ENCODE data around the gene C19orf73. TPM values are rescaled to one million over a fixed set of nuclear protein-coding genes. Genes with fewer than 3 reads are reported as not detected.

The C19orf73 gene
- total and polyA plus RNA-seq, 2 donors (not counting 1 experiment from before 2014, with no cell fraction given), result 0.30 to 0.83 TPM

- Histone ChIP-seq H3K4me2 (ENCODE audit: extremely low read depth, insufficient read depth, low read length) (no peak overlapping the region), H3K79me2 (ENCODE audit: control insufficient read depth, insufficient read depth, low read length) (no peaks in the 10 kb centered on the region), H2AFZ (ENCODE audit: low read length) (no peak overlapping the region), H3K36me3 (ENCODE audit: control insufficient read depth, insufficient read depth, low read length) (no peaks in the 10 kb centered on the region), H3K27me3 (ENCODE audit: control insufficient read depth, insufficient read depth, low read length) (peaks cover 34% of the 10 kb centered on the region), H3K4me1 (ENCODE audit: control insufficient read depth, extremely low read depth, insufficient read depth, low read length) (no peaks in the 10 kb centered on the region), H4K20me1 (ENCODE audit: control insufficient read depth, extremely low read depth, insufficient read depth, low read length) (no peaks in the 10 kb centered on the region), H3K9me3 (ENCODE audit: control insufficient read depth, insufficient read depth, low read depth, low read length) (no peaks in the 10 kb centered on the region), H3K9ac (ENCODE audit: insufficient read depth, low read length) (no peak overlapping the region), H3K27ac (ENCODE audit: insufficient read depth, low read length) (no peak overlapping the region), H3K4me3 (replicated peaks in 1 of 4; ENCODE audit: control extremely low read depth in 1 of 4, insufficient read depth in 1 of 4, low read depth in 3 of 4, low read length in 4 of 4) (no peak overlapping the region)
- DNase-seq (ENCODE audit: low read depth in 2 of 2), result no peak
- TF ChIP-seq EZH2 (IDR thresholded peaks at IDR 0.05; ENCODE audit: low read length, missing control alignments), result peak; percentile 95
- no peak for TF ChIP-seq CTCF (conservative IDR thresholded peaks at IDR 0.05 in 1 of 2, IDR thresholded peaks at IDR 0.05 in 1 of 2; ENCODE audit: low read depth in 1 of 2, low read length in 2 of 2)
Measured at GRCh38 chr19:49071860-49072547, 46.9 kb downstream of the C19orf73 start.

GRCh38 chr19:49070416-49070815, 48.5 kb downstream of the C19orf73 start:
- no peaks in the 10 kb centered on the region for H3K9me3 ChIP-seq (ENCODE audit: control insufficient read depth, insufficient read depth, low read depth, low read length)
- no peaks in the 10 kb centered on the region for H4K20me1 ChIP-seq (ENCODE audit: control insufficient read depth, extremely low read depth, insufficient read depth, low read length)
- no peak for DNase-seq (ENCODE audit: low read depth in 2 of 2)
- H3K79me2 ChIP-seq (ENCODE audit: control insufficient read depth, insufficient read depth, low read length), result no peaks in the 10 kb centered on the region
- no peak overlapping the region for H3K27ac ChIP-seq (ENCODE audit: insufficient read depth, low read length)
- H3K4me1 ChIP-seq (ENCODE audit: control insufficient read depth, extremely low read depth, insufficient read depth, low read length), result no peaks in the 10 kb centered on the region
- H3K4me3 ChIP-seq (replicated peaks in 1 of 4; ENCODE audit: control extremely low read depth in 1 of 4, insufficient read depth in 1 of 4, low read depth in 3 of 4, low read length in 4 of 4), result no peak overlapping the region
- no peak for TF ChIP-seq EZH2 (IDR thresholded peaks at IDR 0.05; ENCODE audit: low read length, missing control alignments)
- no peak for TF ChIP-seq CTCF (conservative IDR thresholded peaks at IDR 0.05 in 1 of 2, IDR thresholded peaks at IDR 0.05 in 1 of 2; ENCODE audit: low read depth in 1 of 2, low read length in 2 of 2)
- no peak overlapping the region for H3K4me2 ChIP-seq (ENCODE audit: extremely low read depth, insufficient read depth, low read length)
- no peak overlapping the region for H3K9ac ChIP-seq (ENCODE audit: insufficient read depth, low read length)
- H2AFZ ChIP-seq (ENCODE audit: low read length), result no peak overlapping the region
- H3K36me3 ChIP-seq (ENCODE audit: control insufficient read depth, insufficient read depth, low read length), result no peaks in the 10 kb centered on the region
- H3K27me3 ChIP-seq (ENCODE audit: control insufficient read depth, insufficient read depth, low read length), result peaks cover 42% of the 10 kb centered on the region

DNA sequence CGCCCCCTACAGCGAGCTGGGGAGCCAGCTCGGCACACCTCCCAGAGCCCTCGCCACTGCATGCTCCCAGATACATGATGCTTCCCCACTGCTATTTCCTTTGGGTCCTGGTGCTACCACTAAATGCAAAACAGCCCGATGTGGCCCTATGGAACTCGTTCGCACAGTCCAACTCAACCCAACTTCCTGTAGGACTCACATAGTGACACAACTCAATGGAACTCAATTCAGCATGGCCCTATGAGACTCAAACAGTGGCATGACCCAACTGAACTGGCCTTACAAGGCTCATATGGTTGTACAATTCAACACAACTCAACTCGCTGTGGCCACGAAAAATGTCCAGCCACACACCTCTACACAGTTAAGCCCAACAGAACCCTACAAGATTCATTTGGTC, 49.9 kb downstream of the C19orf73 start:
- no peak for DNase-seq (ENCODE audit: low read depth in 2 of 2)
- Histone ChIP-seq H3K79me2 (ENCODE audit: control insufficient read depth, insufficient read depth, low read length) (no peaks in the 10 kb centered on the region), H3K27me3 (ENCODE audit: control insufficient read depth, insufficient read depth, low read length) (peaks cover 51% of the 10 kb centered on the region), H3K4me1 (ENCODE audit: control insufficient read depth, extremely low read depth, insufficient read depth, low read length) (no peaks in the 10 kb centered on the region), H3K4me2 (ENCODE audit: extremely low read depth, insufficient read depth, low read length) (no peak overlapping the region), H2AFZ (ENCODE audit: low read length) (no peak overlapping the region), H4K20me1 (ENCODE audit: control insufficient read depth, extremely low read depth, insufficient read depth, low read length) (no peaks in the 10 kb centered on the region), H3K9me3 (ENCODE audit: control insufficient read depth, insufficient read depth, low read depth, low read length) (no peaks in the 10 kb centered on the region), H3K36me3 (ENCODE audit: control insufficient read depth, insufficient read depth, low read length) (no peaks in the 10 kb centered on the region), H3K9ac (ENCODE audit: insufficient read depth, low read length) (no peak overlapping the region), H3K4me3 (replicated peaks in 1 of 4; ENCODE audit: control extremely low read depth in 1 of 4, insufficient read depth in 1 of 4, low read depth in 3 of 4, low read length in 4 of 4) (no peak overlapping the region), H3K27ac (ENCODE audit: insufficient read depth, low read length) (no peak overlapping the region)
- TF ChIP-seq EZH2 (IDR thresholded peaks at IDR 0.05; ENCODE audit: low read length, missing control alignments), result no peak
- TF ChIP-seq CTCF (conservative IDR thresholded peaks at IDR 0.05 in 1 of 2, IDR thresholded peaks at IDR 0.05 in 1 of 2; ENCODE audit: low read depth in 1 of 2, low read length in 2 of 2), result no peak

Other genes with a start within 250 kb of the C19orf73 start
- gene PPP1R15A, start 246.7 kb downstream of the C19orf73 start, total RNA-seq, result 87.3 and 166 TPM in 2 replicates
- 46.3 and 116 TPM in 2 replicates for gene PPP1R15A, start 246.7 kb downstream of the C19orf73 start, polyA plus RNA-seq
- gene TULP2, start 220.4 kb downstream of the C19orf73 start, total RNA-seq, result 0.51 and 0.83 TPM in 2 replicates
- gene TULP2, start 220.4 kb downstream of the C19orf73 start, polyA plus RNA-seq, result 0.10 and 0.28 TPM in 2 replicates
- gene NUCB1, start 218.8 kb downstream of the C19orf73 start, total RNA-seq, result 130 and 137 TPM in 2 replicates
- gene NUCB1, start 218.8 kb downstream of the C19orf73 start, polyA plus RNA-seq, result 101 and 129 TPM in 2 replicates
- 0.17 TPM in 1 of 2 replicates, not detected in the other for gene DHDH, start 185.4 kb downstream of the C19orf73 start, total RNA-seq
- 0.08 TPM in 1 of 2 replicates, not detected in the other for gene DHDH, start 185.4 kb downstream of the C19orf73 start, polyA plus RNA-seq
- 106 and 194 TPM in 2 replicates for gene BAX, start 164.3 kb downstream of the C19orf73 start, total RNA-seq
- 70.1 and 90.3 TPM in 2 replicates for gene BAX, start 164.3 kb downstream of the C19orf73 start, polyA plus RNA-seq
- 6,440 and 8,266 TPM in 2 replicates for gene FTL, start 153.8 kb downstream of the C19orf73 start, total RNA-seq
- 1,844 and 2,689 TPM in 2 replicates for gene FTL, start 153.8 kb downstream of the C19orf73 start, polyA plus RNA-seq
- gene GYS1, start 125.8 kb downstream of the C19orf73 start, total RNA-seq, result 18.7 and 31.2 TPM in 2 replicates
- gene GYS1, start 125.8 kb downstream of the C19orf73 start, polyA plus RNA-seq, result 42.8 and 43.0 TPM in 2 replicates
- gene RUVBL2, start 125.3 kb downstream of the C19orf73 start, total RNA-seq, result 128 and 158 TPM in 2 replicates
- 77.6 and 157 TPM in 2 replicates for gene RUVBL2, start 125.3 kb downstream of the C19orf73 start, polyA plus RNA-seq
- gene LHB, start 102.1 kb downstream of the C19orf73 start, total RNA-seq, result not detected in 2 replicates
- 0.17 TPM in 1 of 2 replicates, not detected in the other for gene LHB, start 102.1 kb downstream of the C19orf73 start, polyA plus RNA-seq
- gene CGB3, start 94.8 kb downstream of the C19orf73 start, total RNA-seq, result not detected in 2 replicates
- not detected in 2 replicates for gene CGB3, start 94.8 kb downstream of the C19orf73 start, polyA plus RNA-seq
- gene CGB2, start 87.3 kb downstream of the C19orf73 start, total RNA-seq, result not detected in 2 replicates
- not detected in 2 replicates for gene CGB2, start 87.3 kb downstream of the C19orf73 start, polyA plus RNA-seq
- not detected in 2 replicates for gene CGB1, start 82.2 kb downstream of the C19orf73 start, total RNA-seq
- gene CGB1, start 82.2 kb downstream of the C19orf73 start, polyA plus RNA-seq, result not detected in 2 replicates
- gene CGB5, start 75.3 kb downstream of the C19orf73 start, total RNA-seq, result not detected in 2 replicates
- gene CGB5, start 75.3 kb downstream of the C19orf73 start, polyA plus RNA-seq, result not detected in 2 replicates
- gene CGB8, start 70.0 kb downstream of the C19orf73 start, total RNA-seq, result not detected in 2 replicates
- gene CGB8, start 70.0 kb downstream of the C19orf73 start, polyA plus RNA-seq, result not detected in 2 replicates
- gene CGB7, start 61.4 kb downstream of the C19orf73 start, total RNA-seq, result under 0.01 TPM in 2 replicates
- gene CGB7, start 61.4 kb downstream of the C19orf73 start, polyA plus RNA-seq, result 0.07 and 0.12 TPM in 2 replicates
- gene NTF4, start 54.3 kb downstream of the C19orf73 start, total RNA-seq, result not detected in 2 replicates
- not detected in 2 replicates for gene NTF4, start 54.3 kb downstream of the C19orf73 start, polyA plus RNA-seq
- not detected in 2 replicates for gene KCNA7, start 46.4 kb downstream of the C19orf73 start, total RNA-seq
- gene KCNA7, start 46.4 kb downstream of the C19orf73 start, polyA plus RNA-seq, result not detected in 2 replicates
- 114 and 142 TPM in 2 replicates for gene SNRNP70, start 33.7 kb downstream of the C19orf73 start, total RNA-seq
- gene SNRNP70, start 33.7 kb downstream of the C19orf73 start, polyA plus RNA-seq, result 72.2 and 83.0 TPM in 2 replicates
- gene LIN7B, start 4.8 kb downstream of the C19orf73 start, total RNA-seq, result 8.0 and 10.9 TPM in 2 replicates
- 2.6 TPM in 2 replicates for gene LIN7B, start 4.8 kb downstream of the C19orf73 start, polyA plus RNA-seq
- 0.77 and 1.3 TPM in 2 replicates for gene PPFIA3, start 401 bp upstream of the C19orf73 start, total RNA-seq
- 0.37 and 0.62 TPM in 2 replicates for gene PPFIA3, start 401 bp upstream of the C19orf73 start, polyA plus RNA-seq
- under 0.01 TPM in 1 of 2 replicates, not detected in the other for gene HRC, start 36.3 kb upstream of the C19orf73 start, total RNA-seq
- 0.16 TPM in 1 of 2 replicates, not detected in the other for gene HRC, start 36.3 kb upstream of the C19orf73 start, polyA plus RNA-seq
- 6.9 and 18.7 TPM in 2 replicates for gene TRPM4, start 38.6 kb upstream of the C19orf73 start, total RNA-seq
- gene TRPM4, start 38.6 kb upstream of the C19orf73 start, polyA plus RNA-seq, result 6.1 and 6.7 TPM in 2 replicates
- under 0.01 TPM in 2 replicates for gene SLC6A16, start 206.0 kb upstream of the C19orf73 start, total RNA-seq
- 0.08 and 0.62 TPM in 2 replicates for gene SLC6A16, start 206.0 kb upstream of the C19orf73 start, polyA plus RNA-seq
- not detected in 2 replicates for gene CD37, start 216.3 kb upstream of the C19orf73 start, total RNA-seq
- not detected in 2 replicates for gene CD37, start 216.3 kb upstream of the C19orf73 start, polyA plus RNA-seq
- gene TEAD2, start 243.3 kb upstream of the C19orf73 start, total RNA-seq, result 19.2 and 24.1 TPM in 2 replicates
- gene TEAD2, start 243.3 kb upstream of the C19orf73 start, polyA plus RNA-seq, result 22.0 and 22.7 TPM in 2 replicates
- gene DKKL1, start 244.7 kb upstream of the C19orf73 start, total RNA-seq, result 0.26 TPM in 1 of 2 replicates, not detected in the other
- 0.15 and 0.19 TPM in 2 replicates for gene DKKL1, start 244.7 kb upstream of the C19orf73 start, polyA plus RNA-seq